A549 (cell line): Measurements from ENCODE around the gene HCN4.

Source experiments
- CTCF ChIP-seq: fragments of >200 bp; sonication (Bioruptor Twin); formaldehyde crosslinking; IDR thresholded peaks from 3 replicates; pipeline ENCODE4 v1.5.1; 2016
- HES2 ChIP-seq: fragments of >200 bp; sonication (Bioruptor Twin); formaldehyde crosslinking; IDR thresholded peaks from 2 replicates; pipeline ENCODE4 v1.6.1; 2016
- RFX5 ChIP-seq: fragments of 450-650 bp; IDR thresholded peaks from 2 replicates; pipeline ENCODE4 v1.7.1; 2014; ENCODE audit warnings: antibody characterized with exemption, mild to moderate bottlenecking, moderate library complexity
- SMC3 ChIP-seq: fragments of >200 bp; sonication (Bioruptor Twin); formaldehyde crosslinking; IDR thresholded peaks from 3 replicates; pipeline ENCODE4 v1.6.1; 2018; ENCODE audit warnings: inconsistent platforms
- USF2 ChIP-seq: fragments of 450-650 bp; IDR thresholded peaks from 2 replicates; pipeline ENCODE4 v1.6.1; 2014; ENCODE audit warnings: antibody characterized with exemption

GRCh38 chr15:73282567-73283365 is 86.0 kb downstream of the HCN4 start:
- TF ChIP-seq HES2 (no peak), CTCF (no peak), USF2 (no peak), SMC3 (no peak), RFX5 (no peak)
